C4-2B (cell line): ENCODE results near the gene SLC25A15.

Experiments used
- ZFX ChIP-seq: fragments of 450-650 bp; IDR thresholded peaks from 2 replicates; pipeline ENCODE4 v1.6.1; 2017
- TF ChIP-seq, protein P1 (sequence below): fragments of 450-650 bp; conservative IDR thresholded peaks from 2 replicates; pipeline ENCODE4 v1.5.1; 2017; ENCODE audit warnings: mild to moderate bottlenecking

- TF ChIP-seq, protein P1, sequence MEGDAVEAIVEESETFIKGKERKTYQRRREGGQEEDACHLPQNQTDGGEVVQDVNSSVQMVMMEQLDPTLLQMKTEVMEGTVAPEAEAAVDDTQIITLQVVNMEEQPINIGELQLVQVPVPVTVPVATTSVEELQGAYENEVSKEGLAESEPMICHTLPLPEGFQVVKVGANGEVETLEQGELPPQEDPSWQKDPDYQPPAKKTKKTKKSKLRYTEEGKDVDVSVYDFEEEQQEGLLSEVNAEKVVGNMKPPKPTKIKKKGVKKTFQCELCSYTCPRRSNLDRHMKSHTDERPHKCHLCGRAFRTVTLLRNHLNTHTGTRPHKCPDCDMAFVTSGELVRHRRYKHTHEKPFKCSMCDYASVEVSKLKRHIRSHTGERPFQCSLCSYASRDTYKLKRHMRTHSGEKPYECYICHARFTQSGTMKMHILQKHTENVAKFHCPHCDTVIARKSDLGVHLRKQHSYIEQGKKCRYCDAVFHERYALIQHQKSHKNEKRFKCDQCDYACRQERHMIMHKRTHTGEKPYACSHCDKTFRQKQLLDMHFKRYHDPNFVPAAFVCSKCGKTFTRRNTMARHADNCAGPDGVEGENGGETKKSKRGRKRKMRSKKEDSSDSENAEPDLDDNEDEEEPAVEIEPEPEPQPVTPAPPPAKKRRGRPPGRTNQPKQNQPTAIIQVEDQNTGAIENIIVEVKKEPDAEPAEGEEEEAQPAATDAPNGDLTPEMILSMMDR: no peak
- no peak for TF ChIP-seq ZFX
These were observed 7.2 kb downstream of the SLC25A15 start for GRCh38 chr13:40796649-40797048.
